GM12873 (cell line): Measurements from ENCODE around the gene TRNAU1AP.

Source experiments
- TF ChIP-seq, protein P1 (sequence below): IDR thresholded peaks from 2 replicates; pipeline ENCODE4 v1.5.1; 2012; ENCODE audit warnings: low read depth, mild to moderate bottlenecking, moderate library complexity, low read length, control low read depth; ENCODE audit not compliant: insufficient read depth; ENCODE audit errors: missing control alignments

The TRNAU1AP gene

DNA sequence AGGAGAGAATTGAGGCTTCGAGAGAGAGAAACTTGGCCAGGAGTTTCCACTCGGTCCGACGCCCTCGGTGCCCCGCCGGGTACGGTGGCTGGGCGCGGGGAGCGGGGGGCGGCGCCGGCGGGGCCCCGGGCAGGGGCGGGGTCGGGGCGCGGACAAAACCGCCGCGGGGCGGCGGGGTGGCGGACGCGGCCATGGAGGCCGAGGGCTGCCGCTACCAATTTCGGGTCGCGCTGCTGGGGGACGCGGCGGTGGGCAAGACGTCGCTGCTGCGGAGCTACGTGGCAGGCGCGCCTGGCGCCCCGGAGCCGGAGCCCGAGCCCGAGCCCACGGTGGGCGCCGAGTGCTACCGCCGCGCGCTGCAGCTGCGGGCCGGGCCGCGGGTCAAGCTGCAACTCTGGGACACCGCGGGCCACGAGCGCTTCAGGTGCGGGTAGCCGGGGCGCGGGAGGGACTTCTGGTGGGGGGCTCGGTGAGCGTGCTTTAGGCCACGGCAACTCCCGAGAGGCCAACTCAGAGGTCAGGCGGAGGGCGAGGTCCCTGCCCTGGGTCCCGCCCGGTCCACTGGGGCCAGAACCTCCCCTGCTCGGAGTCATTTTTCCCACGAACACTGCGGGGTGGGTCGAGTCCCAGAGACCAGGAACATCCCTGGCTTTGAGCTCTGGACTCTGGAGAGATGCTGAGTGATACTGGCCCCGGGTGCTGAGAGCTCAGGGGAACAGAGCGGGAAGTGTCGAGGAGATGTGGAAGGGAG is 39.6 kb downstream of the TRNAU1AP start:
- TF ChIP-seq, protein P1, sequence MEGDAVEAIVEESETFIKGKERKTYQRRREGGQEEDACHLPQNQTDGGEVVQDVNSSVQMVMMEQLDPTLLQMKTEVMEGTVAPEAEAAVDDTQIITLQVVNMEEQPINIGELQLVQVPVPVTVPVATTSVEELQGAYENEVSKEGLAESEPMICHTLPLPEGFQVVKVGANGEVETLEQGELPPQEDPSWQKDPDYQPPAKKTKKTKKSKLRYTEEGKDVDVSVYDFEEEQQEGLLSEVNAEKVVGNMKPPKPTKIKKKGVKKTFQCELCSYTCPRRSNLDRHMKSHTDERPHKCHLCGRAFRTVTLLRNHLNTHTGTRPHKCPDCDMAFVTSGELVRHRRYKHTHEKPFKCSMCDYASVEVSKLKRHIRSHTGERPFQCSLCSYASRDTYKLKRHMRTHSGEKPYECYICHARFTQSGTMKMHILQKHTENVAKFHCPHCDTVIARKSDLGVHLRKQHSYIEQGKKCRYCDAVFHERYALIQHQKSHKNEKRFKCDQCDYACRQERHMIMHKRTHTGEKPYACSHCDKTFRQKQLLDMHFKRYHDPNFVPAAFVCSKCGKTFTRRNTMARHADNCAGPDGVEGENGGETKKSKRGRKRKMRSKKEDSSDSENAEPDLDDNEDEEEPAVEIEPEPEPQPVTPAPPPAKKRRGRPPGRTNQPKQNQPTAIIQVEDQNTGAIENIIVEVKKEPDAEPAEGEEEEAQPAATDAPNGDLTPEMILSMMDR: no peak

DNA sequence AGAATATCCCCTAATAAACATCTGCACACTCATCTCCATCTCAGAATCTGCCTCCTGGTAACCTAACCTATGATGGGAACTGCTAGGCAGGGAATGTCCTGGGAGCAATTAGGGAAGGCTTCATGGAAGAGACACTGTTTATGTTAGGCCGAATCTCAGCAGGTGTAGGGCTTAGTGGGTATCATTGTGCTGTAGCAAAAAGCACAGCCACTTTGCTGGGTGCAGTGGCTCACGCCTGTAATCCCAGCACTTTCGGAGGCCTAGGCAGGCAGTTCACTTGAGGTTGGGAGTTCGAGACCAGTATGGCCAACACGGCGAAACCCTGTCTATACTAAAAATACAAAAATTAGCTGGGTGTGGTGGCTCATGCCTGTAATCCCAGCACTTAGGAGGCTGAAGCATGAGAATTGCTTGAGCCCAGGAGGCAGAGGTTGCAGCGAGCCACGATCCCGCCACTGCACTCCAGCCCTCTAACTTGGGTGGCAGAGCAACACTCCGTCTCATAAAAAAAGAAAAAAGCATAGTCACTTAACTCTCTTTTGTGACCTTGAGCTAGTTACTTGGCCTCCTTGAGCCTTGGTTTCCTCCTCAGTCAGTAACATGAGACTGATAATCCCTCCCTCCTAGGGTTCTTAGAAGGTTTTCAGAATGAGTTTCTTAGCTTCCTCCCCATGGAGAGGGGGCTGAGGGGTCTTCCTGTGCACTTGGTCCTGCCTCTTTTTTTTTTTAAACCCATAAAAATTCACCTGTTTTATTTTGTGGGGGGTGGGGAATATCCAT is 42.7 kb downstream of the TRNAU1AP start:
- TF ChIP-seq, protein P1: no peak

DNA sequence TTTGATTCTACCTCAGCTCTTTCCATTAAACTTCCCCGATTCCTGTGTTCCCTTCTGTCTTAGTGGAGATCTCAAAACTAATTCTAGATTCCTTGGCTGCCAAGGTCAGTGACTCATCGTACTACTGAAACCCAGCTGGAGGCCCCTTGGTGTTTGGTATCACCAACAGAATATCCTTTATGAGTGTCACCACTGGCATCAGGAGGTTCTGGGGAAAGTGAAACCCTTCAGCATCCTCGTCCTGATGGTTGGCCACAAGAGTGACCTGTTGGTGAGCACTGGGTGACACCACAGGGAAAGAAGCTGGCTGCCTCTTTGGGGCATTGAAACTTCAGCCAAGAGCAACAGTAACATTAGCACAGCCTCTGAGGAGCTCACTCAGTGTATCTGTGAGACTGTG is 48.8 kb downstream of the TRNAU1AP start:
- TF ChIP-seq, protein P1: no peak

DNA sequence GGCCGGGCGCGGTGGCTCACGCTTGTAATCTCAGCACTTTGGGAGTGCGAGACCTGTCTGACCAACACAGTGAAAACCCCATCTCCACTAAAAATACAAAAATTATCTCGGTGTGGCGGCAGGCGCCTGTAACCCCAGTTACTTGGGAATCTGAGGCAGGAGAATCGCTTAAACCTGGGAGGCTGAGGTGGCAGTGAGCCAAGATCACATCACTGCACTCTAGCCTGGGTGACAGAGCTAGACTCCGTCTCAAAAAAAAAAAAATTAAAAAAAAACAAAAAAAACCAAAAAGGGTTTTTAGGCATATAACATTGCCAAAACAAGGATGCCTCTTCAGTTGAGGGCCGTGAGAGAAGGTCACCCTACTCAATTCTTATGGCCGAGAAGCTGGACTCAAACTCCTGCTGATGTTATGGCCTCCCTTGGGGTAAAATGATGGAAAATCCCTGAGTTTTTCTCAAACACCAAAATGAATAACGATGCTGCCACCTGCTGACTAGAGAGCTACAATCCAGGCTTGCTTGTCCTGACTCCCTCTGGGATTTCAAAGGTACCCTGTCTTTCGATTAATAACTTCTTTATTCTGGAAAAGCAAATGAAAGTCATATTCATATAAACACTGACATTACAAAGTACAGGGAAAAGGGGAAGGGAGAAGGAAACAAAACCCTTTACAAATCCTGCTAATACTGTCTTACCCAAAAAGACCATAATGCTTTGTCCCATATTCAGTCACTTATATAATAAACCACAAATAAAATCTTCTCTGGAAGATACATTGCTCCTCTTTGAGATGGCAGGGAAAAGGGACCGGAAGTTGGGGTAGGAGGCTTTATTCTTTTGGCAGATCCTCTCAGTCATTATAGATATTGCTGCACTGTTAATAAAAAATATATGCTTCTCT is 49.9 kb downstream of the TRNAU1AP start:
- TF ChIP-seq, protein P1: peak; percentile 59

DNA sequence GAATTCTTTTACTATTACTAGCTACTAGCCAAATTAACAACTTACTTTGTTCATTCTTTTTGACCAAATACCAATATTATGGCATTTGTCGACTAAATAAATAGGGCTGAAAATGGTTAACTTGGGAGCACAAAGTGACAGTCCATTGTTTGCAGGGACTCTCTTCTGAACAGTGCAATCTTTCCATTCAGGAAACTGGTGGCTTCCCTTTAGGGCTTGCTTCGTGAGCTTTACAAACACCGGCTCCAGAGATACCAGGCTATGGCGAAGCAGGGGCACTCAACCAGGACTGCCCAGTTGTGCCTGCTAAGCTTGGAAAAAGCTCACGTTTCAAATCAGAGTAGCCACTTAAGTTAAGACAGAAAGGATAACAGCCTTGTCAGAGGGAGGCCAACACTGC is 51.5 kb downstream of the TRNAU1AP start:
- TF ChIP-seq, protein P1: no peak

DNA sequence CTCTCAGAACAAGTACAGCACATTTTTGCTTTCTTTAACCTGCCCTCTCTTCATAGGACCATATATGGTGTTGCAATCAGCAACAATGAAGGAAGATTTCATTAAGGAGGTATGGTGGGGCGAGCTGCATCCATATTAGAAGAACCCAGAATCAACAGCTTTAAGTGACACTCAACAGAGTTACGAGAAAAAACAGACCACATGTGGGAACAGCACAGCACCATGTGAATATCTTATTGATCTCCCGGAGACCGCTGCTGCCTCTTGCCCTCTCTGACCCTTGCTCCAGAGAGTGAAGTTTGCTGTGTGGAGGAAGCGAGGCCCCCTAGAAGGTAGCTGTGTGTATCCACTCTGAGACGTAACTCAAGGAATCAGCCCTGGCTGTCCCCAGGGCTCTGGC is 52.1 kb downstream of the TRNAU1AP start:
- TF ChIP-seq, protein P1: no peak
